NCI-H2171 treated with DMSO at 0.1 percent for 48 hours (cell line): ENCODE data around the gene UBE2A.

Experiments used
- DNase-seq: peaks from one replicate; lab custom pipeline; 2025; lab: John Stamatoyannopoulos, UW

The UBE2A gene

GRCh38 chrX:119607018-119607389 lies 32.6 kb downstream of the UBE2A start:
- no peak for DNase-seq

GRCh38 chrX:119614776-119615175 lies 40.4 kb downstream of the UBE2A start:
- no peak for DNase-seq

GRCh38 chrX:119617517-119618164 lies 43.3 kb downstream of the UBE2A start:
- DNase-seq = no peak

- DNase-seq = no peak
Observed at GRCh38 chrX:119618439-119618838, 44.1 kb downstream of the UBE2A start.

- no peak for DNase-seq
Observed at GRCh38 chrX:119622356-119623232, 48.2 kb downstream of the UBE2A start.

- no peak for DNase-seq
Observed at GRCh38 chrX:119624417-119624816, 50.1 kb downstream of the UBE2A start.

GRCh38 chrX:119624951-119625668 lies 50.7 kb downstream of the UBE2A start:
- no peak for DNase-seq

GRCh38 chrX:119625843-119626242 lies 51.5 kb downstream of the UBE2A start:
- DNase-seq = no peak
